ENCODE results near the gene CADPS2.

GRCh38 chr7:122304996-122305421 lies 581.3 kb downstream of the CADPS2 start:
- TF ChIP-seq CTCF (IDR thresholded peaks at IDR 0.05) = no peak
- no peak for TF ChIP-seq POLR2AphosphoS5 (IDR thresholded peaks at IDR 0.05)
- TF ChIP-seq EP300 (IDR thresholded peaks at IDR 0.05) = no peak
